HG03460 (cell line): ENCODE data around the gene GOLPH3.
A peak's percentile ranks its signal among the peaks of the same experiment; 100 is the strongest.
"Not testable (repeated sequence)": the region's sequence is repeated elsewhere in the genome, so short reads cannot be mapped to it uniquely, and the experiment has no call there.

Experiments used
- ATAC-seq: cut with Tn5 transposase; IDR thresholded peaks from one replicate; pipeline ENCODE4 v1.9.1; 2021; ENCODE audit not compliant: unreplicated experiment

The GOLPH3 gene

DNA sequence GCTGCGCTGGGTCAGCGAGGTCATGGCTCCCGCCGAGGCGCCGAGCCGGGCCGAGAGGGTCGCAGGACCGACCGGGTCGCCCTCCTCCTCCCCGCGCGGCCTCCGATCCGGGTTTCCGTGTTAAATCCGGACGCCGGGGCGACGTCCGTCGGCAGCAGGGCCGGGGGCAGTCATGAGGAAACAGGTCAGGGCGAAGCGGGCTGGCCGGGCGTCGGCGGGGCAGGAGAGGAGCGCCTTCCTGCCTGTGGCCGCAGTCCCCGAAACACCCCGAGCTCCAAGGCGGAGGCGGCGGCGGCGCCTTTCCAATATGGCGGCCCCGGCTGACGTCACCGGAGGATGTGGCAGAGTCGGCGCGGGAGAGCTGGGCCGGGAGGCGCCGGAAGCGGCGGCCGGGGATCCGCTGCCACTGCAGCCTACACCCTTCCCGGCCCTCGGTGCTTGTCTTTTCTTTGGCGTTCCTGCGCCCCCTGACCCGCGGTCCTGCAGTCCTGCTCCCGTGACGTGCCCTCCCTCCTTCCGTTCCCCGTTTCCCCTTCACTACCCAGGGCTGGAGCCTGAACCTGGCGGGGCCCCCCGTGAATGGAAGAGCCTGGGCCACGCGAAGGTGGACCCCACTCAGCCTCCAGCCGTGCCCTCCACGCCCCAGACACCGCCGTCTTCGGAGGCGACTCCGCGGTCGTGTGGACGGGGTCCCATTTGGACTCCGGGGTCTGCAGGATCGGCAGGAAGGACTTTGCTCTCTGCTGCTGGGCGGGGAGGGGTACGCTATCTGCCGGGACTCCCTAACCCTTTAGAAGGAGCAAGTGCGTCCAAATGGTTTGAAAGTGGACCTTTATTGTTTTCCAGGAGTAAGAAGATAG lies at the start of gene GOLPH3:
TSS of gene GOLPH3 (minus strand) at position 309 of the 860 bp plus-strand sequence. CDS start at position 24, 285 bp downstream.
- peak; percentile 84 for ATAC-seq

DNA sequence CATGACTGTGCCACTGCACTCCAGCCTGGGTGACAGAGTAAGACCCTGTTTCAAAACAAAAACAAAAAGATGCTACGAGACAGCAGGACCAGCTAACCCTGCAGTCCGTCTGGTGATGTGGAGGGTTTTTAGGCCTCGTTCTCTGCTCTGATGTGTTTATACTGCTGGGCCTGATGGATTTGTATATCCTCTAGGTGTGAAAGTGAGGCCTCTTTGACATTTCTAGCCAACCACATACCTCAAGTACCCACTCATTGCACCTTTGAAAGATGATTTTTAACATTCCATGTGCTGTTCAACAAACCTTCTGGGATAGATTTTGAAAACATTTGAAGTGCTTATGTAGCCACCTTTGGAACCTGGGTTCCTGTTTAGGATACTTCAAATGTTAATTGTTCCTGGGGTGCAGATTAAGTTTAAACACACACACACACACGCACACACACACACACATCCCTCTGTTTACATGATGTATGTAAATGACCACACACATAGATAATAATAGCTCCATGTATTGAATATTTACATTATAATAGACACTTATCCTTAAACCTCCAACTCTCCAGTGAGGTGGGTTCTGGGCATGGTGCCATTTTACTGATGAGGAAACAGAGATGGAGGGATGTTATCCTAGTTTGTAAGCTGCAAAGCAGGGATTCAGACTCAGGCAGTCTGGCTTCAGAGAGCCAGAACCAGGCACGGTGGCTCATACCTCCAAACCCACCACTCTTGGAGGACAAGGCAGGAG lies 48.8 kb upstream of the GOLPH3 start:
- ATAC-seq: no peak

DNA sequence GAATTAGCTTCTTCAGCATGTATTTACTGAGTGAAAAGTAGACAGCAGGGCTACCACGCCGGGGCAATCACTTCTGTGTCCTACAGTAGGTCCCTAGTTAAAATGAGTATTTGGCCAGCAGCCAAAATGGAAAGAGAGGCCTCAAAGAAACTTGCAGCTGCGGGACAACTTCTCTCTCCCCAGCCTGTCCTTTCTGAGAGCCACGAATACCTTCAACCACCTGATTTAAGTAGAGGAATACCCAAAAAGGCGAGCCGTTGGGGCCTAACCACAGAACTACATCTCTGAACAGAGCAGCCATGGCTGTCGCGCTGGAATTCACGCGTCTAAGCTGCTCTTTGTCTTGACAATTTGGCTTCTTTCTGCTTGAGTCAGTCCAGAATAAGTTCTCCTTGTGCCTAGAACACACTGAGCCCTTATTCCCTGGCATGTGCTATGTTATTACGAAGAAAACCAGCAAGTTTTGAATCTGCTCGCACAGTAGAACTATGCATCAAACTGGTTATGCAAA lies 43.8 kb upstream of the GOLPH3 start:
- ATAC-seq: no peak

DNA sequence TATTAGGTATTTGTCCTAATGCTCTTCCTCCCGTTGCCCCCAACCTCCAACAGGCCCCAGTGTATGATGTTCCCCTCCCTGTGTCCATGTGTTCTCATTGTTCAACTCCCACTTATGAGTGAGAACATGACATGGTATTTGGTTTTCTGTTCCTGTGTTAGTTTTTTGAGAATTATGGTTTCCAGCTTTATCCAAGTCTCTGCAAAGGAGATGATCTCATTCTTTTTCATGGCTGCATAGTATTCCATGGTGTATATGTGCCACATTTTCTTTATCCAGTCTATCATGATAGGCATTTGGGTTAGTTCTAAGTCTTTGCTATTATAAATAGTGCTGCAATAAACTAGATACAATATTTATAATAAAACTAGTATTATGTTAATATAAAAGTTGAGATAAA lies 40.2 kb upstream of the GOLPH3 start:
- not testable (repeated sequence) for ATAC-seq

DNA sequence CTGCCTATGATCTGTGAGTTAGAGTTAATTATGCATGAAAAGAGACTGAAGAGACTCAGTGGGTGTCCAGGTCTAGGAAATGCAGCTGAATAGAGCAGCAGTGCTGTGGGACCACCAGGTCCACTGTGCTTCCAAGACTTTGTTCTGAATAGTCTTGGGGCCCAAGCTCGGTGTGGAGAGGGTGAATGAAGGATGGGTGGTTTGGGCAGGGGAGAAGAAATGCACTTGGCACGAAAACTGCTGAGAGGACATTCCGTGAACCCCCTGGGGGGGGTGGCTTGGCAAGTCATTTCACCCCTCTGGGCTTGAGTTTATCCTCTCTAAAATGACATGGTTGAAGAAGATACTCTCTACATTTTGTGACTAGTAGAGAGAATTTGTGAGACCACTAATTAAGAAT lies 36.0 kb upstream of the GOLPH3 start:
- no peak for ATAC-seq

DNA sequence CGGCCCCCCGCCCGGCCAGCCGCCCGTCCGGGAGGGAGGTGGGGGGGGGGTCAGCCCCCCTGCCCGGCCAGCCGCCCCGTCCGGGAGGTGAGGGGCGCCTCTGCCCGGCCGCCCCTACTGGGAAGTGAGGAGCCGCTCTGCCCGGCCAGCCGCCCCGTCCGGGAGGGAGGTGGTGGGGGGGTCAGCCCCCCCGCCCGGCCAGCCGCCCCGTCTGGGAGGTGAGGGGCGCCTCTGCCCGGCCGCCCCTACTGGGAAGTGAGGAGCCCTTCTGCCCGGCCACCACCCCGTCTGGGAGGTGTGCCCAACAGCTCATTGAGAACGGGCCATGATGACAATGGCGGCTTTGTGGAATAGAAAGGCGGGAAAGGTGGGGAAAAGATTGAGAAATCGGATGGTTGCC lies 34.7 kb upstream of the GOLPH3 start:
- not testable (repeated sequence) for ATAC-seq

DNA sequence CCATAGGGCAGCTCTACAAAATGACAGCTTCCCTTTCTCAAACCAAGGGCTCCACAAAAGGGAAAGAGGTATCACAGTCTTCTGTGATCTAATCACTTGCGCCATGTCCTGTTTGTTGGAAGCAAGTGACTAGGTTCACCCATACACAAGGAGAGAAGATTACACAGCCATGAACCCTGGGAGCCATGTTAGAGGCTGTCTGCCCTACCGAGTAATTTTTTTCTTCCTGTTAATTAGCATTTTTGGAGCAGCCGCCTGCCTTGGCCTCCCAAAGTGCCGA lies 33.2 kb upstream of the GOLPH3 start:
- ATAC-seq: no peak

DNA sequence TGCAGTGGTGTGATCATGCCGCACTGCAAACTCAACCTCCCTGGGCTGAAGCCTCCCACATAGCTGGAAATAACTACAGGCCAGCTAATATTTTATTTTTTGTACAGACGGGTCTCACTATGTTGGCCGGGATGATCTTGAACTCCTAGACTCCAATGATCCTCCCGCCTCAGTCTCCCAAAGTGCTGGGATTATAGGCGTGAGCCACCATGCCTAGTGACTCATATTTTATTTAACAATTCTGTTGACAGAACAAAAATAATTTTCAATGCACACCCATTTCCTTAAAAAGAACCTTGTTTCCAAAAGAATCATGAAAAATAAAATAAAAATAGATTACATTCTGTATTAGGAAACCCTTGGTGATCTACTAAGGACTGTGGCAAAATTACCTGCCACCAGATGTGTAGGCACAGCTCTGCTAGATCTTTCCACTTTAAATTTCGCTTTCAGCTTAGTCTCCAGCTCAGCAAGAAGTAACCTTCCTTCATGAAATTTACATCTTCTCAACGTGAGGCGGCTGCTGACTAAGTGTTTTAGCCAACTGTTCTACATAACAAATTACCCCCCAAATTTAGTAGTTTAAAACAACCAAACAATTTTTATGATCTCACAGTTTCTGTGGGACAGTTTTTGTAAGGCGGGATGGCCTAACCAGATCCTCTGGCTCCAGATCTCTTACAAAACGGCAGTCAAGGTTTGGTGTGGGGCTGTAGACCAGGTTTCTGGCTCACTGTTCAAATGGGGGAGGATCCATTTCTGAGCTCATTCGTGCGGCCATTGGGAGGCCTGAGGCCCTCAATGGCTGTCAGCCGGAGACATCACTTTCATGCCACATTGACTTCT lies 32.6 kb upstream of the GOLPH3 start:
- ATAC-seq: no peak

DNA sequence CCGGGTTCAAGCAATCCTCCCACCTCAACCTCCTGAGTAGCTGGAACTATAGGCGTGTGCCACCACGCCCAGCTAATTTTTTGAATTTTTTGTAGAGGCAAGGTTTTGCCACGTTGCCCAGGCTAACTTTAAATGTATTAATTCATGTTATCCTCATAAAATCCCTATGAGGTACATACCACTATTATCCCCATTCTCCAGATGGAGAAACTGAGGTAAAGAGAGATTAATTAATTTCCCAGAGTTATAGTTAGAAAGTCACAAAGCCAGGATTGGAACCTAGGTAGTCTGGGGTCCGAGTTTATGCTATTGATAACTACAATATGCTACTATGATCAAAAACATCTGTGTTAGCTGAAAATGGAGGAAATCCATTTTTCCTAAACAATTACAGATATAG lies 31.9 kb upstream of the GOLPH3 start:
- no peak for ATAC-seq

DNA sequence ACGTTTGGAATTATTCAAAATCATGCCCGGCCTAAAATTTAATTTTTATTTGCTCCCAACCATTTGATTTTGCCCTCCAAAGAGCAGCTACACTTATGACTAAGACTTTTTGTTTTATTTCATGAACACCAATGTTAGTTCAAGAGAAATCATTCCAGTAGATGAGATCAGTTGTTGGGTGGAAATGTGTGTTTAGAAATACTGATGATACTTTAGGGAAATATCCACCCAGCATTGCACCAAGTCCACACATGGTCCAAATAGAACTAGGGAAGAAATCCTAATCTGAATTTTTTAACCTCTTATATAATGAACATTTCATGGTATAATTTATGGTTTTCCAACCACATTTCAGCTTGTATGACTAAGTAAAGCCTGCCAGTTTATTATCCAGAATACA lies 28.3 kb upstream of the GOLPH3 start:
- no peak for ATAC-seq

DNA sequence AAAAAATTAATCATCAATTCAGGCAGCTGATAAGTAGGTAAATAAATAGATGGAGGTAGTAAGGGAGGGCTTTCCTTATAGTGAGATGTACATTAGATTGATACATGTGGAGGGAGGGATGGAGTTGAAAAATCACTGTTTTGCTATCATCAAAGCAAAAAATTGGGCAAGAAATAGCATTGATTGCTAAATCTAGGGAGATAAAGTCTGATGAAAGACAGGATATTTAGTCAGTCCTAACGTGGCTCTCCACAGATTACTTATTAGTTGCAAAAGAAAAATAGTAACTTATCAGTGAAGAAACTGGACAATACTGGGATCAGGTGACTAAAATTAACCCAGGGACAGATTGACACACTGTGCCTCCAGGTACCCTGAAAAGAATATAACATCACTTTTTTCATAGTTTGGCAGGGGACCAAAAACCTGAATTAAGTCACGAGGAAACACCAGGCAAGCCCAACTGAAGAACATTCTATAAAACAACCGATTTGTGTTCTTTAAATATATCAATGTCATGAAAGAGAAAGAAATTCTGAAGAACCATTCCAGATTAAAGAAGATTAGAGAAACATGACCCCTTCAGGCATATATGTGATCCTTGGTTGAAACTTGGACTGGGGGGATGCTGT lies 27.1 kb upstream of the GOLPH3 start:
- ATAC-seq: no peak

DNA sequence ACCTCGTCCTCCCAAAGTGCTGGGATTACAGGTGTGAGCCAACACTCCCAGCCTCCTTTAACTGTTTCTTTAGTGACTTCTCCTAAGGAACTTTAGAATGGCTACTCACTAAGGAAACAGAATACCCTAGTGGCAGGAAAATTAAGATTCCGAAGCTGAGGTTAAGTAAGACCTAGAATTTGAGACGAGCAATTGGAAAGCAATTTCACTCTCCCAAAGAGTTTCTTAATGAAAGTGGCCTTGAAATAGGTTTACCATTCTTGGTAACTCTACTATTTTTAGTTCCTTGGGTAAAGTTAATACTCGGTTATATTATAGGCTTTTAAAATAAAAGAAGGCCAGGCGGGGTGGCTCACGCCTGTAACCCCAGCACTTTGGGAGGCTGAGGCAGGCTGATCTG lies 22.9 kb upstream of the GOLPH3 start:
- ATAC-seq: no peak

DNA sequence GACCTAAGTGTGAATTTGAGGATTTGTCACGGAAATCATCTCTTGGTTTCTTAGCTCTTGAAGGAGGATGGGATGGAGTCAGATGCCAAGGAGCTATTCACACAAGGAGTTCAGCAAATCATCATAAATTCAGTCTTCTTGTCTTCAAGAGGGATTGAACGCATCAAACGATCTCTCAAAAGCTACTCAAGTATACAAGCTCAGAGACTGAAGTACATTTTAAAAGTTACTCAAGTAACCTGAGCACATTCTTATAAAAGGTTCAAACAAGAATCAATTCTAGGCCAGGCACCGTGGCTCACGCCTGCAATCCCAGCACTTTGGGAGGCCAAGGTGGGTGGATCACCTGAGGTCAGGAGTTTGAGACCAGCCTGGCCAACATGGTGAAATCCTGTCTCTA lies 21.1 kb upstream of the GOLPH3 start:
- no peak for ATAC-seq

DNA sequence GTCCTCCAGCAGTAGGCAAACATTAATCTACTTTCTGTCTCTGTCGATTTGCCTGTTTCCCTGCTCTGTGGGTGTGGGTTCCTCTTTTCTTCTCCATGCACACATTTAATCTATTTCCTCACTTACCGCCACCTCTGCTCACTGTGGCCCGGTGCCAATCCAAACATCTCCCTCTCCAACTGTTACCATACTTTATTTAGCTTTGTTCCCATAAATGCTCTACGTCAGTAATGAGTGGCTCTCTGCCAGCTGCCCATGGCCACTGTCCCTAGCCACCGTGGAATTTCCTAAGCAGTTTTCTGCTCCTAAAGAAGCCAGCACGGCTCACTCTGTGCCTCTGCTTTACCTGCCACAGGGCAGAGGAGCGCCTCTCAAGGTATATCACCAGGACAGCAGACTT lies 19.5 kb upstream of the GOLPH3 start:
- ATAC-seq: peak; percentile 71

DNA sequence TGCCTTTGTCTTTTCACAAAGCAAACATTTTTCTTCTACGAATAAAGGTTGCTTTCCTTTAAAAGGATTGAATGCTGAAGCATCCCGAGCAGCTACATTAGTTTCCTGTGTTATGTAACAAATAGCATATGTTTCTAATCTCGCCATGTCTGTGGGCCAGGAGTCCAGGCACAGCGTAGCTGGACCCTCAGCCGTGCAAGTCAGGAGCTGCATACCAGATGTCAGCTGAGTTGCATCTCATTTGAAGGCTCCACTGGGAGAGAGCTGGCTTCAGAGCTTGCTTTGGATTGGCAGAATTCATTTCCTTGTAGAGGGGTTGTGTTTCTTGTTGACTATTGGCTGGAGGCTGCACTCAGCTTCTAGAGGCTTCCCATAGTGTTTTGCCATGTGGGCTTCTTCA lies 16.0 kb upstream of the GOLPH3 start:
- no peak for ATAC-seq

DNA sequence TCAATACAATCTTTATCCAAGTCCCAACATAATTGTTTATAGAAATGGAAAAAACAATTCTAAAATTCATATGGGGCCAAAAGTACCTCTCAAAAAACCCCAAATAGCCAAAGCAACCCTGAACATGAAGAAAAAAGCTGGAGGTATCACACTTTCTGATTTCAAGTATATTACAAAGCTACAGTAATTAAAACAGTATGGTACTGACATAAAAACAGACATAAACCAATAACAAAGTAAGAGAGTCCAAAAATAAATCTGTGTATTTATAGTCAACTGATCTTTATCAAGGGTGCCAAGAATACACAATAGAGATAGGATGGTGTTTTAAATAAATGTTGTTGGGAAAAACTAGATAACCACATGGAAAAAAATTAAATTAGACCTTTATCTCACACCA lies 13.6 kb upstream of the GOLPH3 start:
- ATAC-seq: no peak

DNA sequence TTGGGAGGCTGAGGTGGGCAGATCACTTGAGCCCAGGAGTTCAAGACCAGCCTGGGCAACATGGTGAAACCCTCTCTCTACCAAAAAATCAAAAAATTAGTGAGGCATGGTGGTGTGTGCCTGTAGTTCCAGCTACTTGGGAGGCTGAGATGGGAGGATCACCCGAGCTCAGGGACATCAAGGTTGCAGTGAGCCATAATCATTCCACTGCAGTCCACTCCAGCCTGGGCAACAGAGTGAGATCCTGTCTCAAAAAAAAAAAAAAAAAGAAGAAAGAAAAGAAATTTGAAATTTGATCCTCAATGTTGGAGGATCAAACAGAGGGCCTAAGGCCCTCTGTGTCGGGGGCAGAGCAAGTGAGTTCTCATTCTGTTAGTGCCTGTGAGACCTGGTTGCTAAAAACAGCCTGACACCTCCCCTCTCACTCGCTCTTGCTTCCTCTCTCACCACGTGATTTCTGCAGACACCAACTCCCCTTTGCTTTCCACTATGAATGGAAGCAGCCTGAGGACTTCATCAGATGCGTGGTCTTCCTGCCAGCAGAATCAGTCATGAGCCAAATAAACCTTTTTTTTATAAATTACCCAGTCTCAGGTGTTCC lies 8.4 kb upstream of the GOLPH3 start:
- ATAC-seq: no peak

DNA sequence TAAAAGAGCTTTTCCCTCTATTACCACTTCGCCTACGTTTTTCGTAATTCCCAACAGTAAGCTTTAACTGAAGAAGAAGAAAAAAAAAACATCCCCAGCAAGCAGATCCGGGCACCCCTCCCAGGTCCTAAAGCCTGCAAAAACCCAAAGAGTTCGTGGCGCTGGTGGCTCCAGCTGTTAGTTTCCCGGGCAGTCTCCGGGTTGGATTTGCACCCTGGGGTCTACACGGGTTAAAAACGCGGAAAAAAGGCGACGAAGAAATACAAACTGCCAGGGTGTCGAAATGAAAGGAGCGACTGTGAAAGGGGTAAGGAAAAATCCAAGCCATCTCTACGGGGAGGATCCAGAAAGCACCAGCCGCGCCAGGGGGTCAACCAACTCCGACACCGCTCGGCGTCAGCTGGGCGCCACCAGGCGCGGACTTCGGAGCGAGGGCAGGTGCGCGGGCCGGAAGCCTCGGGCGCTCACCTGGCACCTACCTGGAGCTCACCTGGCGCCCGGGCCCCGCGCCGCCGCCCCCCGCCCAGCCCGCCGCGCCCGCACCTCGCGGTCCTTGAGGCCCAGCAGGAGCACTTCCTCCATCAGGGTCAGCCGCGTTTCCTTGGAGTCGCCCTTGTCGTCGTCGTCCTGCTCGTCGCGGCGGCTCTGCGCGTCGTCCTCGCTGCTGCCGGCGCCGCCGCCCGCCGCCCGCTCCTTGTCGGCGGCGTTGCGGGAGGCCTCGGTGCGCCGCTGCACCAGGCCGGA lies 680 bp downstream of the GOLPH3 start:
- ATAC-seq: peak; percentile 20

DNA sequence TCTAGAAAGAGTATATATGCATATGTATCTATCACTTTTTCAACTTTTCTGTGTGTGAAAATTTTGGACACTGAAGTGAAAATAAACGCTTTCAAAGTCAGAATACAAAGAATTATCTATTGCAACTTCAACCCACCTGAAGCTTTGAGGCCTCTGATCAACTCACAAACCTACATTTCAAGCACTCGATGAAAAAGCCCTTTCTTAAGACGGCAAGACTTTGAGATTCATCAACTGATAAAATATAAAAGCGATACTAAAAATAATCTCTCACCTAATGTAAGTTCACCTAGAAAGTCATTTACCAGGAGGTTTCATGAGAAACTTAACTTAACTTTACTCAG lies 1.2 kb downstream of the GOLPH3 start:
- no peak for ATAC-seq
